HG03064 (cell line): Measurements from ENCODE around the gene FUZ.

Experiments
- ATAC-seq: cut with Tn5 transposase; IDR thresholded peaks from one replicate; pipeline ENCODE4 v1.9.1; 2021; ENCODE audit warnings: low read depth; ENCODE audit not compliant: unreplicated experiment

The FUZ gene

GRCh38 chr19:49812997-49813861 lies at the start of gene FUZ:
TSS of gene FUZ (minus strand) at chr19:49813292. CDS start at chr19:49813106, 186 bp downstream.
- no peak for ATAC-seq

GRCh38 chr19:49862391-49863253 lies 49.5 kb upstream of the FUZ start:
- ATAC-seq = no peak

GRCh38 chr19:49861541-49862378 lies 48.7 kb upstream of the FUZ start:
- no peak for ATAC-seq

GRCh38 chr19:49861107-49861506 lies 48.0 kb upstream of the FUZ start:
- ATAC-seq = no peak

- ATAC-seq = no peak
Measured at GRCh38 chr19:49860336-49861102, 47.4 kb upstream of the FUZ start.

GRCh38 chr19:49859682-49860335 lies 46.7 kb upstream of the FUZ start:
- ATAC-seq = no peak

- no peak for ATAC-seq
Measured at GRCh38 chr19:49858088-49858985, 45.2 kb upstream of the FUZ start.

- ATAC-seq = no peak
Measured at GRCh38 chr19:49857838-49858087, 44.7 kb upstream of the FUZ start.

- no peak for ATAC-seq
Measured at GRCh38 chr19:49857061-49857837, 44.2 kb upstream of the FUZ start.

GRCh38 chr19:49856574-49857021 lies 43.5 kb upstream of the FUZ start:
- ATAC-seq = no peak

GRCh38 chr19:49855676-49856573 lies 42.8 kb upstream of the FUZ start:
- no peak for ATAC-seq

- ATAC-seq = no peak
Measured at GRCh38 chr19:49855277-49855675, 42.2 kb upstream of the FUZ start.

GRCh38 chr19:49854378-49855263 lies 41.5 kb upstream of the FUZ start:
- no peak for ATAC-seq

- no peak for ATAC-seq
Measured at GRCh38 chr19:49853852-49854377, 40.8 kb upstream of the FUZ start.

GRCh38 chr19:49852631-49853126 lies 39.6 kb upstream of the FUZ start:
- no peak for ATAC-seq
